ENCODE data around the gene SUCNR1. TPM values are rescaled to one million over a fixed set of nuclear protein-coding genes. Genes with fewer than 3 reads are reported as not detected.
"Not testable (repeated sequence)": the region's sequence is repeated elsewhere in the genome, so short reads cannot be mapped to it uniquely, and the experiment has no call there.

SUCNR1 gene
- total RNA-seq, 4 donors from 2014 or later: 0.19 to 0.38 TPM; not detected in 2

GRCh38 chr3:151924753-151925152 lies 51.3 kb downstream of the SUCNR1 start:
- Histone ChIP-seq H3K36me3 (no peaks in the 10 kb centered on the region), H3K27ac (peak overlapping the region in 2 of 4 donors; percentile 85), H3K4me1 (peaks cover 12 to 56% (median 20%) of the 10 kb centered on the region in 3 donors), H3K4me3 (no peak overlapping the region), H3K9me3 (peaks cover 0 to 6% (median 0%) of the 10 kb centered on the region in 3 donors), H3K27me3 (no peaks in the 10 kb centered on the region)
- intact Hi-C loops (cut with DNase I): no loop called here
- WGBS, 2 donors: 49 to 60% methylated on average over 3 of the region's 3 CpGs
- DNase-seq: no peak
- TF ChIP-seq CTCF (IDR thresholded peaks at IDR 0.05) (no peak), POLR2A (IDR thresholded peaks at IDR 0.05) (no peak)

- Histone ChIP-seq H3K27ac (peak overlapping the region; percentile 31 to 85 (median 80)), H3K9me3 (peaks cover 0 to 6% (median 0%) of the 10 kb centered on the region in 3 donors), H3K4me3 (no peak overlapping the region), H3K27me3 (no peaks in the 10 kb centered on the region), H3K36me3 (no peaks in the 10 kb centered on the region), H3K4me1 (peaks cover 12 to 50% (median 20%) of the 10 kb centered on the region in 3 donors)
- no peak for DNase-seq
- intact Hi-C loops (cut with DNase I): no loop called here
- TF ChIP-seq POLR2A (IDR thresholded peaks at IDR 0.05): no peak
- TF ChIP-seq CTCF (IDR thresholded peaks at IDR 0.05): no peak
- 60 to 74% methylated on average over 4 of the region's 4 CpGs for WGBS, 2 donors
These were observed 52.0 kb downstream of the SUCNR1 start for GRCh38 chr3:151925419-151925818.

GRCh38 chr3:151925876-151926275 lies 52.4 kb downstream of the SUCNR1 start:
- no peaks in the 10 kb centered on the region for H3K36me3 ChIP-seq
- H3K4me1 ChIP-seq: peaks cover 12 to 45% (median 20%) of the 10 kb centered on the region in 3 donors
- H3K27me3 ChIP-seq: no peaks in the 10 kb centered on the region
- H3K4me3 ChIP-seq: no peak overlapping the region
- peak overlapping the region; percentile 31 to 85 (median 80) for H3K27ac ChIP-seq
- intact Hi-C loops (cut with DNase I): no loop called here
- no peak for TF ChIP-seq CTCF (IDR thresholded peaks at IDR 0.05)
- no peak for TF ChIP-seq POLR2A (IDR thresholded peaks at IDR 0.05)
- H3K9me3 ChIP-seq: peaks cover 0 to 6% (median 0%) of the 10 kb centered on the region in 3 donors
- no peak for DNase-seq
- WGBS, 2 donors: 18 to 20% methylated on average over 2 of the region's 2 CpGs

- 40 to 41% methylated on average over 5 of the region's 5 CpGs for WGBS, 2 donors
- DNase-seq: no peak
- H3K9me3 ChIP-seq: no peaks in the 10 kb centered on the region
- TF ChIP-seq CTCF (IDR thresholded peaks at IDR 0.05): no peak
- no peak for TF ChIP-seq POLR2A (IDR thresholded peaks at IDR 0.05)
- H3K27ac ChIP-seq: peak overlapping the region; percentile 74 to 85 (median 82)
- H3K4me1 ChIP-seq: peaks cover 12 to 56% (median 20%) of the 10 kb centered on the region in 3 donors
- no peak overlapping the region for H3K4me3 ChIP-seq
- intact Hi-C loops (cut with DNase I): no loop called here
- no peaks in the 10 kb centered on the region for H3K36me3 ChIP-seq
- no peaks in the 10 kb centered on the region for H3K27me3 ChIP-seq
These were observed 53.5 kb downstream of the SUCNR1 start for GRCh38 chr3:151926956-151927355.

GRCh38 chr3:151927915-151928525 lies 54.6 kb downstream of the SUCNR1 start:
- H3K36me3 ChIP-seq; DNase-seq; H3K4me3 ChIP-seq; H3K9me3 ChIP-seq; H3K27me3 ChIP-seq; intact Hi-C loops (cut with DNase I): not testable (repeated sequence)
- WGBS, 2 donors: 89 to 91% methylated on average over 8 to 11 of the region's 49 CpGs
- Histone ChIP-seq H3K27ac (peak overlapping the region in 3 of 4 donors; percentile 74 to 85 (median 85)), H3K4me1 (peaks cover 12 to 67% (median 25%) of the 10 kb centered on the region in 3 donors)
